DND-41 (cell line): Measurements from ENCODE around the gene WDFY4.

Experiments used
- ATAC-seq: fragments of 200-7000 bp; cut with Tn5 transposase; 3 replicates; pipeline ENCODE4 v1.9.1; 2021; ENCODE audit warnings: low read depth; ENCODE audit not compliant: insufficient read depth
- DNase-seq: peaks from one replicate; pipeline ENCODE4 v3.0.0-alpha.2; 2020
- H2AFZ ChIP-seq: 2 replicates; pipeline ENCODE4 v1.6.0; 2012; ENCODE audit warnings: low read depth, low read length
- H3K27ac ChIP-seq: 2 replicates; pipeline ENCODE4 v1.5.1; 2012; ENCODE audit warnings: low read length, inconsistent platforms
- H3K27me3 ChIP-seq: fragments of 200-600 bp; sonication (generic); 2 replicates; pipeline ENCODE4 v1.6.0; 2012; ENCODE audit warnings: low read length, mild to moderate bottlenecking, inconsistent platforms; ENCODE audit not compliant: insufficient read depth, poor library complexity
- H3K36me3 ChIP-seq: 2 replicates; pipeline ENCODE4 v1.5.1; 2012; ENCODE audit warnings: low read length, inconsistent platforms; ENCODE audit not compliant: insufficient read depth
- H3K4me1 ChIP-seq: 2 replicates; pipeline ENCODE4 v1.5.1; 2012; ENCODE audit warnings: mild to moderate bottlenecking, low read length; ENCODE audit not compliant: insufficient read depth
- H3K4me2 ChIP-seq: 2 replicates; pipeline ENCODE4 v1.6.0; 2012; ENCODE audit warnings: mild to moderate bottlenecking, moderate library complexity, low read length, inconsistent platforms; ENCODE audit not compliant: insufficient read depth
- H3K4me3 ChIP-seq, 2 experiments: fragments of 200-600 bp in 1 of 2; shearing (Covaris generic) in 1 of 2; 2 replicates each; pipeline ENCODE4 v1.5.1; 2012 to 2016; ENCODE audit warnings: inconsistent platforms in 2 of 2, low read length in 2 of 2, mild to moderate bottlenecking in 2 of 2, low read depth in 1 of 2, moderate library complexity in 1 of 2
- H3K79me2 ChIP-seq: 2 replicates; pipeline ENCODE4 v1.6.0; 2012; ENCODE audit warnings: low read length, inconsistent platforms; ENCODE audit not compliant: insufficient read depth
- H3K9ac ChIP-seq: 2 replicates; pipeline ENCODE4 v1.6.0; 2012; ENCODE audit warnings: low read depth, mild to moderate bottlenecking, inconsistent platforms, low read length, moderate library complexity
- H3K9me3 ChIP-seq: 2 replicates; pipeline ENCODE4 v1.5.1; 2012; ENCODE audit warnings: low read length, moderate library complexity, mild to moderate bottlenecking, inconsistent platforms; ENCODE audit not compliant: insufficient read depth, severe bottlenecking
- H4K20me1 ChIP-seq: 2 replicates; pipeline ENCODE4 v1.6.0; 2012; ENCODE audit warnings: low read length; ENCODE audit not compliant: insufficient read depth
- CTCF ChIP-seq: IDR thresholded peaks from 2 replicates; pipeline ENCODE4 v1.5.1; 2012; ENCODE audit warnings: borderline replicate concordance, low read length, moderate library complexity, mild to moderate bottlenecking; ENCODE audit not compliant: poor library complexity, severe bottlenecking; ENCODE audit errors: extremely low read depth
- EZH2 ChIP-seq: IDR thresholded peaks from 3 replicates; pipeline ENCODE4 v1.6.1; 2012; ENCODE audit warnings: borderline replicate concordance, low read depth, mild to moderate bottlenecking, moderate library complexity, low read length, inconsistent platforms; ENCODE audit not compliant: severe bottlenecking

WDFY4 gene

GRCh38 chr10:48745662-48746245 is 61.1 kb downstream of the WDFY4 start:
- Histone ChIP-seq H3K79me2 (no peaks in the 10 kb centered on the region), H3K27ac (no peak overlapping the region), H3K4me1 (no peaks in the 10 kb centered on the region), H3K9ac (no peak overlapping the region), H3K4me3 (no peak overlapping the region), H3K36me3 (no peaks in the 10 kb centered on the region), H3K27me3 (no peaks in the 10 kb centered on the region), H4K20me1 (no peaks in the 10 kb centered on the region), H3K4me2 (no peak overlapping the region), H3K9me3 (no peaks in the 10 kb centered on the region), H2AFZ (no peak overlapping the region)
- DNase-seq (no peak), ATAC-seq (no peak)
- no peak for TF ChIP-seq EZH2
- no peak for TF ChIP-seq CTCF

- DNase-seq (no peak), ATAC-seq (no peak)
- no peak overlapping the region for H3K9ac ChIP-seq
- no peak overlapping the region for H2AFZ ChIP-seq
- TF ChIP-seq EZH2 (no peak), CTCF (no peak)
- no peaks in the 10 kb centered on the region for H3K9me3 ChIP-seq
- no peaks in the 10 kb centered on the region for H4K20me1 ChIP-seq
- no peak overlapping the region for H3K4me3 ChIP-seq
- no peak overlapping the region for H3K27ac ChIP-seq
- no peaks in the 10 kb centered on the region for H3K79me2 ChIP-seq
- no peaks in the 10 kb centered on the region for H3K4me1 ChIP-seq
- H3K36me3 ChIP-seq, result no peaks in the 10 kb centered on the region
- no peak overlapping the region for H3K4me2 ChIP-seq
- no peaks in the 10 kb centered on the region for H3K27me3 ChIP-seq
These were observed 63.9 kb downstream of the WDFY4 start for GRCh38 chr10:48748573-48748972.

GRCh38 chr10:48749254-48749787 is 64.6 kb downstream of the WDFY4 start:
- no peaks in the 10 kb centered on the region for H3K27me3 ChIP-seq
- no peak overlapping the region for H3K4me3 ChIP-seq
- ATAC-seq, result no peak
- no peak overlapping the region for H2AFZ ChIP-seq
- no peak for DNase-seq
- no peak overlapping the region for H3K9ac ChIP-seq
- H3K4me2 ChIP-seq, result no peak overlapping the region
- no peaks in the 10 kb centered on the region for H4K20me1 ChIP-seq
- TF ChIP-seq CTCF, result no peak
- TF ChIP-seq EZH2, result no peak
- no peaks in the 10 kb centered on the region for H3K9me3 ChIP-seq
- H3K27ac ChIP-seq, result no peak overlapping the region
- H3K4me1 ChIP-seq, result no peaks in the 10 kb centered on the region
- H3K36me3 ChIP-seq, result no peaks in the 10 kb centered on the region
- no peaks in the 10 kb centered on the region for H3K79me2 ChIP-seq

GRCh38 chr10:48750019-48750418 is 65.3 kb downstream of the WDFY4 start:
- TF ChIP-seq CTCF (no peak), EZH2 (no peak)
- H3K4me2 ChIP-seq, result no peak overlapping the region
- H3K9me3 ChIP-seq, result no peaks in the 10 kb centered on the region
- peaks cover under 1% of the 10 kb centered on the region for H3K27me3 ChIP-seq
- no peak overlapping the region for H2AFZ ChIP-seq
- no peaks in the 10 kb centered on the region for H3K36me3 ChIP-seq
- H3K9ac ChIP-seq, result no peak overlapping the region
- no peak overlapping the region for H3K4me3 ChIP-seq
- no peaks in the 10 kb centered on the region for H4K20me1 ChIP-seq
- no peaks in the 10 kb centered on the region for H3K4me1 ChIP-seq
- no peak for DNase-seq
- no peak overlapping the region for H3K27ac ChIP-seq
- no peaks in the 10 kb centered on the region for H3K79me2 ChIP-seq
- no peak for ATAC-seq
